BLaER1 (cell line): ENCODE data around the gene FLNC.

Experiments
- H3K27ac ChIP-seq: shearing (Covaris generic); formaldehyde crosslinking; 2 replicates; pipeline ENCODE4 v1.8.1; 2022
- H3K27me3 ChIP-seq: shearing (Covaris generic); formaldehyde crosslinking; 2 replicates; pipeline ENCODE4 v1.8.1; 2022
- H3K36me3 ChIP-seq: shearing (Covaris generic); formaldehyde crosslinking; 2 replicates; pipeline ENCODE4 v1.8.1; 2022
- H3K4me1 ChIP-seq: shearing (Covaris generic); formaldehyde crosslinking; 2 replicates; pipeline ENCODE4 v1.8.1; 2022
- H3K4me2 ChIP-seq: shearing (Covaris generic); formaldehyde crosslinking; 2 replicates; pipeline ENCODE4 v1.8.1; 2022
- H3K4me3 ChIP-seq: shearing (Covaris generic); formaldehyde crosslinking; 2 replicates; pipeline ENCODE4 v1.8.1; 2022
- H3K9ac ChIP-seq: shearing (Covaris generic); formaldehyde crosslinking; 2 replicates; pipeline ENCODE4 v1.8.1; 2022
- H3K9me3 ChIP-seq: shearing (Covaris generic); formaldehyde crosslinking; 2 replicates; pipeline ENCODE4 v1.8.1; 2022
- H4K20me1 ChIP-seq: shearing (Covaris generic); formaldehyde crosslinking; 2 replicates; pipeline ENCODE4 v1.8.1; 2022
- Cebpa-rat ChIP-seq: shearing (Covaris generic); IDR thresholded peaks from 2 replicates; pipeline ENCODE4 v1.8.1; 2022

The FLNC gene

GRCh38 chr7:128831994-128832879 is 2.0 kb downstream of the FLNC start:
- peak overlapping the region; percentile 66; the same call in 1 of the 2 replicates for H3K9ac ChIP-seq
- H3K27ac ChIP-seq: peak overlapping the region; percentile 55
- H3K4me2 ChIP-seq: peak overlapping the region; percentile 95
- peak overlapping the region; percentile 61 for H3K4me3 ChIP-seq
- H3K9me3 ChIP-seq: no peaks in the 10 kb centered on the region
- no peaks in the 10 kb centered on the region for H4K20me1 ChIP-seq
- no peak for TF ChIP-seq Cebpa-rat
- peaks cover 38% of the 10 kb centered on the region for H3K27me3 ChIP-seq
- peaks cover 40% of the 10 kb centered on the region for H3K4me1 ChIP-seq
- H3K36me3 ChIP-seq: no peaks in the 10 kb centered on the region

DNA sequence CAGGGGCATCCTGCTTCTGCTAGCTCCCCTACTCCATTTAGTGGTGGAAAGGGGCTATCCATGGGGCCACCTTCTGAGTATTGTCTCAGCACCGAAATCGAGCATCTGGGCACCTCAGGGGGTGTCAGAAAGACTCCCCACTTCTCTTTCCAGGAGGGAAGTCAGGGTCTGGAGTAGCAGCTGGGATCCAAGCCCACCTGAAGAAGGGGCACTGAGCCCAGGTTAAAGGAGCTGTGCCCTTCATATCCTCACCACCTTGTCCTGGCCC is 2.6 kb downstream of the FLNC start:
- Histone ChIP-seq H3K9ac (peak overlapping the region; percentile 43; the same call in 1 of the 2 replicates), H3K9me3 (no peaks in the 10 kb centered on the region), H3K4me2 (peak overlapping the region; percentile 95), H3K27me3 (peaks cover 38% of the 10 kb centered on the region), H3K36me3 (no peaks in the 10 kb centered on the region), H3K4me1 (peaks cover 40% of the 10 kb centered on the region), H4K20me1 (no peaks in the 10 kb centered on the region), H3K27ac (peak overlapping the region; percentile 55), H3K4me3 (peak overlapping the region; percentile 46)
- TF ChIP-seq Cebpa-rat: no peak

GRCh38 chr7:128833148-128833945 is 3.1 kb downstream of the FLNC start:
- Histone ChIP-seq H3K9me3 (no peaks in the 10 kb centered on the region), H3K27me3 (peaks cover 33% of the 10 kb centered on the region), H3K4me2 (peak overlapping the region; percentile 95), H3K9ac (no peak overlapping the region), H3K27ac (peak overlapping the region; percentile 55), H3K4me3 (no peak overlapping the region), H4K20me1 (no peaks in the 10 kb centered on the region), H3K36me3 (no peaks in the 10 kb centered on the region), H3K4me1 (peaks cover 40% of the 10 kb centered on the region)
- TF ChIP-seq Cebpa-rat: no peak

- no peak overlapping the region for H3K4me3 ChIP-seq
- H3K4me1 ChIP-seq: peaks cover 40% of the 10 kb centered on the region
- H3K36me3 ChIP-seq: no peaks in the 10 kb centered on the region
- no peak overlapping the region for H3K27ac ChIP-seq
- H3K9me3 ChIP-seq: no peaks in the 10 kb centered on the region
- no peak overlapping the region for H3K9ac ChIP-seq
- no peaks in the 10 kb centered on the region for H4K20me1 ChIP-seq
- TF ChIP-seq Cebpa-rat: no peak
- no peak overlapping the region for H3K4me2 ChIP-seq
- H3K27me3 ChIP-seq: peaks cover 27% of the 10 kb centered on the region
Measured at GRCh38 chr7:128833946-128834325, 3.7 kb downstream of the FLNC start.

DNA sequence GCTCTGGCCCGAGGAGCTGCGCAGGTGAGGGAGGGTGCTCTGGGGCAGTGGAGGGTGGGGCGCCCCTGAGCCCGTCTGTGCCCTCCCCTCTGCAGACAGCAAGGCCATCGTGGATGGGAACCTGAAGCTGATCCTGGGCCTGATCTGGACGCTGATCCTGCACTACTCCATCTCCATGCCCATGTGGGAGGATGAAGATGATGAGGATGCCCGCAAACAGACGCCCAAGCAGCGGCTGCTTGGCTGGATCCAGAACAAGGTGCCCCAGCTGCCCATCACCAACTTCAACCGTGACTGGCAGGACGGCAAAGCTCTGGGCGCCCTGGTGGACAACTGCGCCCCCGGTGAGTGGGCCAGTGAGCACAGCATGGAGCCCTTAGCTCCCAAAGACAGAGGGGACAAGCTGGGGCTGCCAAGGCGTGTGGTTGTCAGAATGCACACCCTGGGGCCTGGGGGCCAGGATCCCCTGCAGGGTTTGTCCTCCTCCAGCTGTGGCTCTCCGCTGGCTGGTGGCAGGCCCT is 5.1 kb downstream of the FLNC start:
- no peak for TF ChIP-seq Cebpa-rat
- Histone ChIP-seq H3K27ac (no peak overlapping the region), H4K20me1 (no peaks in the 10 kb centered on the region), H3K4me1 (peaks cover 35% of the 10 kb centered on the region), H3K9ac (no peak overlapping the region), H3K9me3 (no peaks in the 10 kb centered on the region), H3K27me3 (peaks cover 13% of the 10 kb centered on the region), H3K4me3 (no peak overlapping the region), H3K36me3 (no peaks in the 10 kb centered on the region), H3K4me2 (no peak overlapping the region)

- peaks cover 6% of the 10 kb centered on the region for H3K27me3 ChIP-seq
- H3K9me3 ChIP-seq: no peaks in the 10 kb centered on the region
- H3K4me3 ChIP-seq: no peak overlapping the region
- H3K4me2 ChIP-seq: no peak overlapping the region
- H3K4me1 ChIP-seq: peaks cover 28% of the 10 kb centered on the region
- no peak overlapping the region for H3K27ac ChIP-seq
- H3K36me3 ChIP-seq: no peaks in the 10 kb centered on the region
- no peak for TF ChIP-seq Cebpa-rat
- no peaks in the 10 kb centered on the region for H4K20me1 ChIP-seq
- H3K9ac ChIP-seq: no peak overlapping the region
Measured at GRCh38 chr7:128835790-128836641, 5.8 kb downstream of the FLNC start.

DNA sequence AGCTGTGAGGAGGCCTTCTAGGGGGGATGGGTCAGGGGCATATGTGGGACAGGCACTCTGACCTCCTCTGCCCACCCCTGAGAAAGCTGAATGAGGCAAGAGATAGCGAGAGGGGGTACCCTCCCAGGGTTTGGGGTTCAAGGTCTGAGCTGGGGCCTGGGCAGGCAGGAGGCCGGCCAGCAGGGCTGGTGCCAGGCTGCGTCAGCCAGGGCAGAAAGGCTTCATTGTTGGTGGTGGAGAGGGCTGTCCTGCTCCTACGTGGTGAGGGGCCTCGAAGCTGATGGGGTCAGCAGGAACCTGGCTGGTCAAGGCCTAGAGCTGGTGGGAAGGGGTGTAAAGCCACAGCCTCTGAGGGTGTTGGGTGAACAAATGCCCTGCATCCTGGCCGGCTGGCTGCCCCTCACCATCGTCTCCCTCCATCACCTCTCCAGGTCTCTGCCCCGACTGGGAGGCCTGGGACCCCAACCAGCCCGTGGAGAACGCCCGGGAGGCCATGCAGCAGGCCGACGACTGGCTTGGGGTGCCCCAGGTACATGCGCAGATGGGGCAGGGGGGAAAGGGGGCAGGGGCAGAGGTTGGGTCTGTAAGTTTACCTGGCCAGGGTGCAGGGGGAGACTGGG is 6.6 kb downstream of the FLNC start:
- peaks cover 20% of the 10 kb centered on the region for H3K4me1 ChIP-seq

DNA sequence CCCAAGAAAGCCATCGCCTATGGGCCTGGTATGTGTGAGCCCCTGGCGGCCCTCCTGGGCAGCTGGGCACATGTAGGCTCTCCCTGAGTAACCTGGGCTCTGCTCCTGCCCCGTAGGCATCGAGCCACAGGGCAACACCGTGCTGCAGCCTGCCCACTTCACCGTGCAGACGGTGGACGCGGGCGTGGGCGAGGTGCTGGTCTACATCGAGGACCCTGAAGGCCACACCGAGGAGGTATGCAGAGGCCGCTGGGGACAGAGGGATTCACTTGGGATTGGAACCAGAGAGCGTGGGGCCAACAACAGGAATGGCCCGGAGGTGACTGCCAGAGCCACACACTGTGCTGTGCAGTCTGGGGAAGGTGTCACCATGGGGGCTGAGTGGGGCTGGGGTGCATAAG is 7.3 kb downstream of the FLNC start:
- peaks cover 13% of the 10 kb centered on the region for H3K4me1 ChIP-seq
- no peak overlapping the region for H3K4me2 ChIP-seq
- H3K27me3 ChIP-seq: no peaks in the 10 kb centered on the region
- no peaks in the 10 kb centered on the region for H3K9me3 ChIP-seq
- no peaks in the 10 kb centered on the region for H3K36me3 ChIP-seq
- H3K9ac ChIP-seq: no peak overlapping the region
- no peaks in the 10 kb centered on the region for H4K20me1 ChIP-seq
- H3K27ac ChIP-seq: no peak overlapping the region
- no peak for TF ChIP-seq Cebpa-rat
- no peak overlapping the region for H3K4me3 ChIP-seq

More for the DNA sequence above, 6.6 kb downstream of the FLNC start:
- no peak overlapping the region for H3K9ac ChIP-seq
- H3K4me2 ChIP-seq: no peak overlapping the region
- H4K20me1 ChIP-seq: no peaks in the 10 kb centered on the region
- no peaks in the 10 kb centered on the region for H3K27me3 ChIP-seq
- no peak overlapping the region for H3K27ac ChIP-seq
- H3K9me3 ChIP-seq: no peaks in the 10 kb centered on the region
- TF ChIP-seq Cebpa-rat: no peak
- H3K36me3 ChIP-seq: no peaks in the 10 kb centered on the region
- H3K4me3 ChIP-seq: no peak overlapping the region

DNA sequence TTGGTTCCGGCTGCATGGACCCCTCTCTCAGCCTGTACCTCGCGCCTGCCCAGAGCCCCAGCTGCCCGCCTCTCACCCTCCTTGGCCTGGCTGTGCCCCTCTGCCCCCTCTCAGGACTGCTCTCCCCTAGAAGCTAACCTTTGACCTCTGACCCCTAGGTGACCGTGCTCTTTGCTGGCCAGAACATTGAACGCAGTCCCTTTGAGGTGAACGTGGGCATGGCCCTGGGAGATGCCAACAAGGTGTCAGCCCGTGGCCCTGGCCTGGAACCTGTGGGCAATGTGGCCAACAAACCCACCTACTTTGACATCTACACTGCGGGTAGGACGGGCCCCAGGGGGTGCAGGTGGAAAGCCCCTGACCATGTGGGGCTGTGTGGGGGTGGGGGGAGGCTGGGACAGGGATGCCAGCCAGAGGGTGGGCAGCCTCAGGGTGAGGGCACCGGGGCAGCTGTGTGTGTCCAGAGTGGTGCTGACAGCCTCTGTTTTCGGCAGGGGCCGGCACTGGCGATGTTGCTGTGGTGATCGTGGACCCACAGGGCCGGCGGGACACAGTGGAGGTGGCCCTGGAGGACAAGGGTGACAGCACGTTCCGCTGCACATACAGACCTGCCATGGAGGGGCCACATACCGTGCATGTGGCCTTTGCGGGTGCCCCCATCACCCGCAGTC is 8.0 kb downstream of the FLNC start:
- no peaks in the 10 kb centered on the region for H3K36me3 ChIP-seq
- no peak overlapping the region for H3K4me3 ChIP-seq
- no peaks in the 10 kb centered on the region for H4K20me1 ChIP-seq
- H3K4me2 ChIP-seq: no peak overlapping the region
- H3K27me3 ChIP-seq: no peaks in the 10 kb centered on the region
- H3K27ac ChIP-seq: no peak overlapping the region
- TF ChIP-seq Cebpa-rat: no peak
- H3K9ac ChIP-seq: no peak overlapping the region
- peaks cover 6% of the 10 kb centered on the region for H3K4me1 ChIP-seq
- H3K9me3 ChIP-seq: no peaks in the 10 kb centered on the region
